GM12875 (cell line): ENCODE measurements around the gene TRIM43.
"Not testable (repeated sequence)": the region's sequence is repeated elsewhere in the genome, so short reads cannot be mapped to it uniquely, and the experiment has no call there.

Experiments used
- H3K4me3 ChIP-seq: one replicate; pipeline ENCODE4 v1.5.1; 2011; ENCODE audit warnings: low read depth, low read length, control low read depth
- CTCF ChIP-seq: IDR thresholded peaks from 2 replicates; pipeline ENCODE4 v1.5.1; 2011; ENCODE audit warnings: low read depth, mild to moderate bottlenecking, control low read depth, inconsistent platforms, low read length, moderate library complexity, borderline replicate concordance; ENCODE audit not compliant: insufficient read depth

The TRIM43 gene

GRCh38 chr2:95591701-95592100 lies at the start of gene TRIM43:
TRIM43 (plus strand) TSS chr2:95592001; CDS start chr2:95594024, 2,023 bp downstream.
- H3K4me3 ChIP-seq = not testable (repeated sequence)

- H3K4me3 ChIP-seq = no peak overlapping the region
Observed at GRCh38 chr2:95551055-95551568, 40.7 kb upstream of the TRIM43 start.

GRCh38 chr2:95552911-95553310 lies 38.9 kb upstream of the TRIM43 start:
- no peak for TF ChIP-seq CTCF

More at GRCh38 chr2:95551055-95551568, 40.7 kb upstream of the TRIM43 start:
- TF ChIP-seq CTCF = no peak

GRCh38 chr2:95569170-95569569 lies 22.6 kb upstream of the TRIM43 start:
- no peak overlapping the region for H3K4me3 ChIP-seq
- TF ChIP-seq CTCF = no peak

More at GRCh38 chr2:95552911-95553310, 38.9 kb upstream of the TRIM43 start:
- no peak overlapping the region for H3K4me3 ChIP-seq

- no peak overlapping the region for H3K4me3 ChIP-seq
- TF ChIP-seq CTCF = no peak
Observed at GRCh38 chr2:95573866-95574265, 17.9 kb upstream of the TRIM43 start.

- TF ChIP-seq CTCF = no peak
- H3K4me3 ChIP-seq = no peak overlapping the region
Observed at GRCh38 chr2:95574506-95574905, 17.3 kb upstream of the TRIM43 start.

- no peak overlapping the region for H3K4me3 ChIP-seq
- no peak for TF ChIP-seq CTCF
Observed at GRCh38 chr2:95575857-95576256, 15.9 kb upstream of the TRIM43 start.

- TF ChIP-seq CTCF = no peak
- H3K4me3 ChIP-seq = no peak overlapping the region
Observed at GRCh38 chr2:95578539-95578938, 13.3 kb upstream of the TRIM43 start.

GRCh38 chr2:95583545-95583944 lies 8.3 kb upstream of the TRIM43 start:
- not testable (repeated sequence) for H3K4me3 ChIP-seq

- H3K4me3 ChIP-seq = not testable (repeated sequence)
Observed at GRCh38 chr2:95584321-95584720, 7.5 kb upstream of the TRIM43 start.

- H3K4me3 ChIP-seq = not testable (repeated sequence)
Observed at GRCh38 chr2:95589777-95590536, 1.8 kb upstream of the TRIM43 start.
